K562 (cell line): ENCODE data around the gene JAM2. TPM values are rescaled to one million over a fixed set of nuclear protein-coding genes. Genes with fewer than 3 reads are reported as not detected.

ENCODE experiments used
- ATAC-seq: fragments of 200-7000 bp; cut with Tn5 transposase; 3 replicates; pipeline ENCODE4 v1.9.1; 2020; ENCODE audit warnings: moderate library complexity
- BruUV-seq: library from RNA; stranded (reverse); fragments of 400-500 nt; replicated peaks from 2 replicates; lab custom pipeline; 2021; lab: Mats Ljungman, UMichigan
- CTCF ChIA-PET: fragments of 300-600 bp; formaldehyde crosslinking; extraction: SDS; loops from one replicate; lab custom pipeline; 2021; ENCODE audit warnings: low intra/inter-chr PET ratio; lab: Yijun Ruan, JAX
- POLR2A ChIA-PET: fragments of 300-600, 350-650 bp; sonication (Branson Sonifier 250); formaldehyde crosslinking; extraction: SDS; loops from one replicate; lab custom pipeline; 2021; ENCODE audit warnings: antibody characterized with exemption, inconsistent platforms; lab: Yijun Ruan, JAX
- DNase-seq, 4 experiments: peaks; one replicate each; pipeline versions ENCODE4 v3.0.0 to v3.0.0-alpha.2; 2011 to 2018; ENCODE audit warnings: low spot score in 3 of 4, mixed read lengths in 3 of 4; ENCODE audit errors: extremely low read depth in 1 of 4
- FAIRE-seq: peaks from 2 replicates; lab custom pipeline; 2011; peaks lifted over from hg19 to GRCh38; lab: Jason Lieb, UNC
- H2AFZ ChIP-seq: 2 replicates; pipeline ENCODE4 v1.6.0; 2011; ENCODE audit warnings: low read depth, low read length, control low read depth, inconsistent platforms
- H3K27ac ChIP-seq: fragments of 200-600 bp; 3 replicates; pipeline ENCODE4 v1.8.0; 2011; ENCODE audit warnings: low read depth, mild to moderate bottlenecking, control low read depth, inconsistent platforms, low read length, moderate library complexity, mixed read lengths; ENCODE audit errors: extremely low read depth
- H3K27me3 ChIP-seq, 2 experiments: fragments of 300-600 bp in 1 of 2; 2 replicates in 1 of 2; 3 replicates in 1 of 2; pipeline versions ENCODE4 v1.6.0 to v1.8.0; 2011; ENCODE audit warnings: inconsistent platforms in 2 of 2, low read length in 2 of 2, mild to moderate bottlenecking in 1 of 2, mixed read lengths in 1 of 2, moderate library complexity in 1 of 2; ENCODE audit not compliant: control insufficient read depth in 2 of 2, insufficient read depth in 2 of 2
- H3K36me3 ChIP-seq: fragments of 300-600 bp; 3 replicates; pipeline ENCODE4 v1.8.0; 2011; ENCODE audit warnings: mild to moderate bottlenecking, low read length, inconsistent platforms; ENCODE audit not compliant: control insufficient read depth, insufficient read depth
- H3K4me1 ChIP-seq, 2 experiments: fragments of 200-600 bp in 1 of 2; replicated peaks in 1 of 2; 2 replicates in 1 of 2; 3 replicates in 1 of 2; pipeline versions ENCODE4 v1.5.1 to v1.8.0; 2011; ENCODE audit warnings: inconsistent platforms in 2 of 2, low read length in 2 of 2, mild to moderate bottlenecking in 1 of 2, mixed read lengths in 1 of 2, moderate library complexity in 1 of 2; ENCODE audit not compliant: control insufficient read depth in 2 of 2, insufficient read depth in 2 of 2
- H3K4me2 ChIP-seq: 2 replicates; pipeline ENCODE4 v1.6.1; 2011; ENCODE audit warnings: low read length, control low read depth, inconsistent platforms, mixed read lengths; ENCODE audit not compliant: insufficient read depth
- H3K4me3 ChIP-seq: fragments of 200-600 bp; sonication (generic), shearing (Covaris generic); 2 replicates; pipeline ENCODE4 v1.5.1; 2016; ENCODE audit warnings: control low read depth, inconsistent platforms
- H3K79me2 ChIP-seq: fragments of 200-600 bp; 3 replicates; pipeline ENCODE4 v1.8.0; 2011; ENCODE audit warnings: low read length, inconsistent platforms; ENCODE audit not compliant: control insufficient read depth, insufficient read depth
- H3K9ac ChIP-seq, 2 experiments: 2 replicates each; pipeline versions ENCODE4 v1.6.0 to v1.6.1; 2011; ENCODE audit warnings: low read depth in 2 of 2, low read length in 2 of 2, control low read depth in 1 of 2, inconsistent platforms in 1 of 2, mild to moderate bottlenecking in 1 of 2, mixed read lengths in 1 of 2; ENCODE audit not compliant: insufficient read depth in 1 of 2
- H3K9me1 ChIP-seq: one replicate; pipeline ENCODE4 v1.6.0; 2011; ENCODE audit warnings: inconsistent platforms, mild to moderate bottlenecking, low read length, moderate library complexity; ENCODE audit not compliant: control insufficient read depth, insufficient read depth
- H3K9me3 ChIP-seq: replicated peaks from 2 replicates; pipeline ENCODE4 v1.5.1; 2011; ENCODE audit warnings: low read depth, low read length, inconsistent platforms; ENCODE audit not compliant: control insufficient read depth, insufficient read depth
- H4K20me1 ChIP-seq: replicated peaks from 2 replicates; pipeline ENCODE4 v1.6.1; 2011; ENCODE audit warnings: low read length, inconsistent platforms, mixed read lengths; ENCODE audit not compliant: control insufficient read depth, insufficient read depth
- CHD2 ChIP-seq: IDR thresholded peaks from 2 replicates; pipeline ENCODE4 v1.6.1; 2011; ENCODE audit warnings: low read depth, low read length
- FOXK2 ChIP-seq, 2 experiments: fragments of 450-650 bp; IDR thresholded peaks in 1 of 2; conservative IDR thresholded peaks in 1 of 2; 2 replicates each; pipeline ENCODE4 v1.6.1; 2016; ENCODE audit warnings: low read depth in 2 of 2, mild to moderate bottlenecking in 1 of 2
- KAT7 ChIP-seq: sonication (generic); formaldehyde crosslinking; IDR thresholded peaks from 2 replicates; pipeline ENCODE4 v1.8.0; 2022; ENCODE audit warnings: missing genetic modification reagents, mild to moderate bottlenecking, borderline replicate concordance
- KAT8 ChIP-seq: fragments of 450-650 bp; IDR thresholded peaks from 2 replicates; pipeline ENCODE4 v1.6.1; 2016; ENCODE audit warnings: low read depth, mild to moderate bottlenecking
- NFRKB ChIP-seq: fragments of 450-650 bp; IDR thresholded peaks from 2 replicates; pipeline ENCODE4 v1.6.1; 2016; ENCODE audit warnings: low read depth
- NR2C2 ChIP-seq, 2 experiments: fragments of 200-800 bp in 1 of 2; sonication (Bioruptor generic) in 1 of 2; sonication (generic) in 1 of 2; formaldehyde crosslinking in 1 of 2; IDR thresholded peaks; 2 replicates each; pipeline versions ENCODE4 v1.6.1 to v1.8.0; 2016 to 2022; ENCODE audit warnings: mild to moderate bottlenecking in 1 of 2, missing compliant biosample characterization in 1 of 2, missing genetic modification characterization in 1 of 2, missing genetic modification reagents in 1 of 2
- PHF8 ChIP-seq: fragments of 200-600 bp; sonication (generic); IDR thresholded peaks from 2 replicates; pipeline ENCODE4 v1.6.1; 2012; ENCODE audit warnings: mixed run types, mild to moderate bottlenecking, inconsistent platforms, low read length, moderate library complexity, borderline replicate concordance
- RBFOX2 ChIP-seq: fragments of 200-400 bp; formaldehyde crosslinking; IDR thresholded peaks from 2 replicates; pipeline ENCODE4 v1.6.1; 2017; ENCODE audit warnings: low read depth, mild to moderate bottlenecking, low read length, moderate library complexity
- RBM22 ChIP-seq: fragments of 200-400 bp; formaldehyde crosslinking; IDR thresholded peaks from 2 replicates; pipeline ENCODE4 v1.6.1; 2018; ENCODE audit warnings: low read length, low read depth; ENCODE audit not compliant: poor library complexity, severe bottlenecking
- SMARCA5 ChIP-seq: fragments of 450-650 bp; IDR thresholded peaks from 2 replicates; pipeline ENCODE4 v1.6.1; 2016
- TARDBP ChIP-seq: fragments of 450-650 bp; IDR thresholded peaks from 2 replicates; pipeline ENCODE4 v1.6.1; 2016
- ZBTB7A ChIP-seq: IDR thresholded peaks from 2 replicates; pipeline ENCODE4 v1.6.1; 2011; ENCODE audit warnings: low read depth, mild to moderate bottlenecking, low read length, moderate library complexity, borderline replicate concordance; ENCODE audit not compliant: control insufficient read depth
- ZC3H4 ChIP-seq: sonication (generic); formaldehyde crosslinking; IDR thresholded peaks from 2 replicates; pipeline ENCODE4 v1.9.0; 2021; ENCODE audit warnings: missing genetic modification reagents, borderline replicate concordance
- ZNF184 ChIP-seq: sonication (generic); formaldehyde crosslinking; IDR thresholded peaks from 2 replicates; pipeline ENCODE4 v1.5.0; 2020; ENCODE audit warnings: missing genetic modification reagents
- WGBS: fragments of 100-300 bp; shearing (Covaris generic); methylation state at CpG from one replicate; pipeline ENCODE4 v1.1.6; 2016; ENCODE audit warnings: low coverage, mixed read lengths; ENCODE audit not compliant: insufficient coverage; ENCODE audit errors: missing lambda C conversion rate; 5-methylcytosine and 5-hydroxymethylcytosine counted together
- in situ Hi-C: fragments of 300-500 bp; cut with MboI; formaldehyde crosslinking; loops from 4 replicates; pipeline ENCODE4 v1.15.0; 2018; ENCODE audit warnings: inconsistent platforms, mixed read lengths
- intact Hi-C: fragments of 100-400 bp; cut with micrococcal nuclease; formaldehyde crosslinking; loops from 2 replicates; pipeline ENCODE4 v1.14.2; 2022
- polyA plus RNA-seq, 8 experiments: library from polyadenylated mRNA; depleted of rRNA in 4 of 8; stranded (reverse) in 5 of 8; unstranded in 3 of 8; fragments of >200 nt; fragmentation: Nextera tagmentation in 2 of 8; fragmentation: Illumina TruSeq in 1 of 8; extraction: Ambion mirVana in 2 of 8; extraction: Trizol in 1 of 8; gene quantifications; 2 replicates each; pipeline versions ENCODE4 v1.2.1 to v1.2.3, GENCODE V29; 2011 to 2014; ENCODE audit warnings: inconsistent platforms in 1 of 8, missing spikeins in 1 of 8
- total RNA-seq, 7 experiments: library from RNA; depleted of rRNA in 6 of 7; stranded (reverse); fragments of >200 nt in 6 of 7; fragmentation: Illumina TruSeq in 2 of 7; extraction: Trizol in 2 of 7; gene quantifications; 2 replicates each; pipeline versions ENCODE4 v1.2.1 to v1.2.3, GENCODE V29; 2011 to 2021; ENCODE audit warnings: low replicate concordance in 1 of 7
- TF ChIP-seq, protein P1 (sequence below): fragments of 250-450 bp; sonication (Bioruptor Pico); IDR thresholded peaks from 2 replicates; pipeline ENCODE4 v1.5.0; 2021
- TF ChIP-seq, protein P2 (sequence below): fragments of 250-450 bp; sonication (Bioruptor Pico); IDR thresholded peaks from 2 replicates; pipeline ENCODE4 v1.9.0; 2021; ENCODE audit warnings: mild to moderate bottlenecking
- TF ChIP-seq, protein P3 (sequence below): fragments of 450-650 bp; IDR thresholded peaks from 2 replicates; pipeline ENCODE4 v1.6.1; 2016; ENCODE audit warnings: borderline replicate concordance

Gene JAM2
- total and polyA plus RNA-seq, 9 of the 15 experiments (the other 6 are each of a cell fraction or from before 2014, with no cell fraction given) = 0.03 to 0.08 (median 0.07) TPM; not detected in 6

DNA sequence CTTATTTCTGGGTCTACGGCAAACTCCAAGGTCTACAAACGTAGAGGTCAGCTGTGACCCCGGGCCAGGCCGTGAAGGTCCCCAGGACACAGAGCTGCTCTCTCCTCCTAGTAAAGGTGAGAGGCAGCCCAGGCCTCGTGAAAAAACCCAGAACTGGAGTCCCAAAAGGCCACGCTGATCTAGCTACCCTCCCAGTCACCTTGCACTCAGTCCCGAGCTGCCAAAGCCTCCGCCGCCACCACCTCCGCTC, 95.5 kb downstream of the JAM2 start (continued):
- TF ChIP-seq, protein P1, sequence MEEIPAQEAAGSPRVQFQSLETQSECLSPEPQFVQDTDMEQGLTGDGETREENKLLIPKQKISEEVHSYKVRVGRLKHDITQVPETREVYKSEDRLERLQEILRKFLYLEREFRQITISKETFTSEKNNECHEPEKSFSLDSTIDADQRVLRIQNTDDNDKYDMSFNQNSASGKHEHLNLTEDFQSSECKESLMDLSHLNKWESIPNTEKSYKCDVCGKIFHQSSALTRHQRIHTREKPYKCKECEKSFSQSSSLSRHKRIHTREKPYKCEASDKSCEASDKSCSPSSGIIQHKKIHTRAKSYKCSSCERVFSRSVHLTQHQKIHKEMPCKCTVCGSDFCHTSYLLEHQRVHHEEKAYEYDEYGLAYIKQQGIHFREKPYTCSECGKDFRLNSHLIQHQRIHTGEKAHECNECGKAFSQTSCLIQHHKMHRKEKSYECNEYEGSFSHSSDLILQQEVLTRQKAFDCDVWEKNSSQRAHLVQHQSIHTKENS = no peak
- TF ChIP-seq ZNF184 (CRISPR knock-in tag) = no peak
- TF ChIP-seq, all 486 proteins: peak for 35

DNA sequence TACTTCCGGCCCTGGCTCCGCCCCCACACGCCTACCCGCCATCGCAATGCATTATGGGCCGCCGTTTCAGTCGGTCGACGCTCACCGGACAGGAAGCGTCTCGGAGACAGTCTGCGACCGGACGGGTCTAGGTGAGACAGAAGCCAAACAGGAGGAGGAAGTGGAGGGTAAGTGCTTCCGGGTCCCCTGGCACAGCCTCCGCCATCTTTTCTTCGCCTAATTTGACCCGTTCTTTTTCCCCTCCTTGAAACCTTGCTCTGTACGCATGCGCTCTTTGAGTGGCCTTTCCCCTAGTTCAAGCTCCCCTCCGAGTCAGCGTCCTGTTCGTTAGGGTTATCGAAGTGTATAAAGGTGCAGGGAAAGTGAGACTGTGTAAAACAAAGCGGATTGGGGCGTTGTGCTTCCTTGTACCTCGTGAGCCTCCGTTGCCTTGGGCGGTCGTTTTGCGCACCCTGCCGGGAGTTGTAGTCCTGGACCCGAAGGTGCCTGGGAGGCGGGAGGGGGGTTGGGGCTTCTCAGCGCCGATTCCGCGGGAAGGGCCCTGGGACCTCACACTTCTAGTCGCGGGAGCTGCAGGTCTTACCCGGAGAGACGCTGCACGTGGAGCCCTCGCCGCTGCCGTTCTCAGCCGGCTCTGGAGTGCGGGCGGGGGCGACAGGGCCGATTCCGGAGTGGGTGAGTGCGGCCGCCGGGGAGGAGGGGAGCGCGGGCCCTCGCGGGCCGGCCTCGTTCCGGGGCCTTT, 96.0 kb downstream of the JAM2 start, which contains the start of the genes ATP5PF and GABPA:
ATP5PF (minus strand) TSS at position 1 of the 742 bp plus-strand sequence. CDS start 5,110 bp downstream, outside the sequence.
GABPA (plus strand) TSS at position 69 of the 742 bp plus-strand sequence. CDS start 6,627 bp downstream, outside the sequence.
- FAIRE-seq = peak; percentile 98
- TF ChIP-seq NFRKB (peak; percentile 99), FOXK2 (conservative IDR thresholded peaks at IDR 0.05 in 1 of 2, IDR thresholded peaks at IDR 0.05 in 1 of 2; ENCODE audit: low read depth in 2 of 2) (peak; percentile 83 to 89), KAT8 (peak; percentile 10; the same call in 1 of the 2 replicates), KAT7 (CRISPR knock-in tag) (peak; percentile 88; the same call in 1 of the 2 replicates), ZBTB7A (0 out of 2 replicates have a peak, but pooled peaks have one; percentile 24), RBFOX2 (peak; percentile 93), ZC3H4 (CRISPR knock-in tag) (no peak), NR2C2 (CRISPR knock-in tag; IDR thresholded peaks at IDR 0.05) (peak; percentile 100), NR2C2 (tag; IDR thresholded peaks at IDR 0.05) (peak; percentile 99), CHD2 (peak; percentile 41; the same call in 1 of the 2 replicates), SMARCA5 (no peak), TARDBP (peak; percentile 10; the same call in 1 of the 2 replicates), RBM22 (peak; percentile 57), PHF8 (peak; percentile 72; the same call in 1 of the 2 replicates)
- TF ChIP-seq, protein P2, sequence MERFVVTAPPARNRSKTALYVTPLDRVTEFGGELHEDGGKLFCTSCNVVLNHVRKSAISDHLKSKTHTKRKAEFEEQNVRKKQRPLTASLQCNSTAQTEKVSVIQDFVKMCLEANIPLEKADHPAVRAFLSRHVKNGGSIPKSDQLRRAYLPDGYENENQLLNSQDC (CRISPR knock-in tag) = 0 out of 2 replicates have a peak, but pooled peaks have one; percentile 26
- TF ChIP-seq, protein P3, sequence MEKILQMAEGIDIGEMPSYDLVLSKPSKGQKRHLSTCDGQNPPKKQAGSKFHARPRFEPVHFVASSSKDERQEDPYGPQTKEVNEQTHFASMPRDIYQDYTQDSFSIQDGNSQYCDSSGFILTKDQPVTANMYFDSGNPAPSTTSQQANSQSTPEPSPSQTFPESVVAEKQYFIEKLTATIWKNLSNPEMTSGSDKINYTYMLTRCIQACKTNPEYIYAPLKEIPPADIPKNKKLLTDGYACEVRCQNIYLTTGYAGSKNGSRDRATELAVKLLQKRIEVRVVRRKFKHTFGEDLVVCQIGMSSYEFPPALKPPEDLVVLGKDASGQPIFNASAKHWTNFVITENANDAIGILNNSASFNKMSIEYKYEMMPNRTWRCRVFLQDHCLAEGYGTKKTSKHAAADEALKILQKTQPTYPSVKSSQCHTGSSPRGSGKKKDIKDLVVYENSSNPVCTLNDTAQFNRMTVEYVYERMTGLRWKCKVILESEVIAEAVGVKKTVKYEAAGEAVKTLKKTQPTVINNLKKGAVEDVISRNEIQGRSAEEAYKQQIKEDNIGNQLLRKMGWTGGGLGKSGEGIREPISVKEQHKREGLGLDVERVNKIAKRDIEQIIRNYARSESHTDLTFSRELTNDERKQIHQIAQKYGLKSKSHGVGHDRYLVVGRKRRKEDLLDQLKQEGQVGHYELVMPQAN = peak; percentile 14; the same call in 1 of the 2 replicates

More for the DNA sequence above, 96.0 kb downstream of the JAM2 start, which contains the start of the genes ATP5PF and GABPA:
- Histone ChIP-seq H3K4me1 (peaks cover 7 to 21% of the 10 kb centered on the region in 2 experiments; a peak in 4 of 5 replicates), H3K36me3 (peaks cover 35% of the 10 kb centered on the region), H3K4me3 (peak within 1 kb of the TSS; percentile 93), H3K79me2 (peaks cover 93% of the 10 kb centered on the region), H3K9me1 (no peaks in the 10 kb centered on the region), H3K9me3 (no peaks in the 10 kb centered on the region), H2AFZ (peak within 1 kb of the TSS; percentile 98), H3K4me2 (peak within 1 kb of the TSS; percentile 98), H4K20me1 (no peaks in the 10 kb centered on the region; the same call in 1 of the 2 replicates), H3K27ac (peak within 1 kb of the TSS; percentile 98), H3K27me3 (no peaks in the 10 kb centered on the region; a peak in 1 of 5 replicates), H3K9ac (peak within 1 kb of the TSS; percentile 95 to 97)
- ATAC-seq (peak; percentile 88), DNase-seq (peak; percentile 89 to 99 (median 91))
- in situ Hi-C loops (no loop called here), intact Hi-C loops (loop anchor here (1.0 to 2.0 kb wide), 2 partner anchors 66 to 127 kb away; no protein-coding TSS in a partner anchor)
- POLR2A ChIA-PET = interaction anchor here (0.7 to 2.6 kb wide), 9 partner anchors 9 to 1609 kb away, joined by 4 to 13 read pairs (median 4); no protein-coding TSS in a partner anchor
- CTCF ChIA-PET = no interaction called here
- 1% methylated on average over 54 of the region's 64 CpGs for WGBS
- BruUV-seq = no TSS peak
